NT2/D1 (cell line): ENCODE data around the gene LAMA5.

Experiments
- DNase-seq: peaks from one replicate; pipeline ENCODE4 v3.0.0-alpha.2; 2011; ENCODE audit warnings: low read depth, low spot score
- H3K27me3 ChIP-seq: 2 replicates; pipeline ENCODE4 v1.6.0; 2011; ENCODE audit warnings: mild to moderate bottlenecking; ENCODE audit not compliant: insufficient read length, insufficient read depth
- H3K36me3 ChIP-seq: 2 replicates; pipeline ENCODE4 v1.6.1; 2011; ENCODE audit warnings: mild to moderate bottlenecking, low read length, mixed read lengths; ENCODE audit not compliant: insufficient read depth, insufficient read length
- H3K4me1 ChIP-seq: 2 replicates; pipeline ENCODE4 v1.5.1; 2011; ENCODE audit not compliant: insufficient read depth, insufficient read length
- H3K4me3 ChIP-seq: 2 replicates; pipeline ENCODE4 v1.5.1; 2011; ENCODE audit warnings: low read depth; ENCODE audit not compliant: insufficient read length
- H3K9ac ChIP-seq: 2 replicates; pipeline ENCODE4 v1.6.0; 2011; ENCODE audit warnings: low read depth; ENCODE audit not compliant: insufficient read length
- H3K9me3 ChIP-seq: 2 replicates; pipeline ENCODE4 v1.5.1; 2011; ENCODE audit warnings: mild to moderate bottlenecking, low read length; ENCODE audit not compliant: insufficient read depth
- SUZ12 ChIP-seq: IDR thresholded peaks from 2 replicates; pipeline ENCODE4 v1.6.1; 2011; ENCODE audit not compliant: insufficient read length, insufficient read depth; ENCODE audit errors: extremely low read depth
- YY1 ChIP-seq: IDR thresholded peaks from 2 replicates; pipeline ENCODE4 v1.6.1; 2011; ENCODE audit not compliant: insufficient read length, insufficient read depth
- ZNF274 ChIP-seq: IDR thresholded peaks from 2 replicates; pipeline ENCODE4 v1.6.1; 2011; ENCODE audit warnings: mild to moderate bottlenecking, low read depth, low read length

LAMA5 gene

GRCh38 chr20:62357187-62357667 lies 9.9 kb downstream of the LAMA5 start:
- Histone ChIP-seq H3K36me3 (peaks cover 67% of the 10 kb centered on the region), H3K4me3 (no peak overlapping the region), H3K4me1 (peaks cover 61% of the 10 kb centered on the region), H3K27me3 (no peaks in the 10 kb centered on the region), H3K9ac (peak overlapping the region; percentile 6), H3K9me3 (no peaks in the 10 kb centered on the region)
- no peak for DNase-seq
- no peak for TF ChIP-seq YY1
- no peak for TF ChIP-seq SUZ12
- TF ChIP-seq ZNF274 = no peak

GRCh38 chr20:62356589-62357186 lies 10.4 kb downstream of the LAMA5 start:
- peak overlapping the region; percentile 6 for H3K9ac ChIP-seq
- H3K36me3 ChIP-seq = peaks cover 67% of the 10 kb centered on the region
- H3K4me3 ChIP-seq = no peak overlapping the region
- H3K27me3 ChIP-seq = no peaks in the 10 kb centered on the region
- TF ChIP-seq YY1 (no peak), SUZ12 (no peak), ZNF274 (no peak)
- peaks cover 57% of the 10 kb centered on the region for H3K4me1 ChIP-seq
- no peak for DNase-seq
- H3K9me3 ChIP-seq = no peaks in the 10 kb centered on the region

- H3K36me3 ChIP-seq = peaks cover 67% of the 10 kb centered on the region
- TF ChIP-seq YY1 (no peak), ZNF274 (no peak), SUZ12 (no peak)
- DNase-seq = no peak
- H3K4me1 ChIP-seq = peaks cover 51% of the 10 kb centered on the region
- H3K9me3 ChIP-seq = no peaks in the 10 kb centered on the region
- no peaks in the 10 kb centered on the region for H3K27me3 ChIP-seq
- H3K9ac ChIP-seq = peak overlapping the region; percentile 6
- no peak overlapping the region for H3K4me3 ChIP-seq
These were observed 11.1 kb downstream of the LAMA5 start for GRCh38 chr20:62355878-62356588.

GRCh38 chr20:62355516-62355877 lies 11.6 kb downstream of the LAMA5 start:
- no peaks in the 10 kb centered on the region for H3K9me3 ChIP-seq
- H3K36me3 ChIP-seq = peaks cover 67% of the 10 kb centered on the region
- TF ChIP-seq SUZ12 = no peak
- no peak for TF ChIP-seq ZNF274
- TF ChIP-seq YY1 = no peak
- peak overlapping the region; percentile 71 for H3K9ac ChIP-seq
- DNase-seq = no peak
- peaks cover 45% of the 10 kb centered on the region for H3K4me1 ChIP-seq
- H3K27me3 ChIP-seq = no peaks in the 10 kb centered on the region
- no peak overlapping the region for H3K4me3 ChIP-seq

GRCh38 chr20:62354811-62355341 lies 12.2 kb downstream of the LAMA5 start:
- H3K4me3 ChIP-seq = no peak overlapping the region
- peak overlapping the region; percentile 71 for H3K9ac ChIP-seq
- H3K4me1 ChIP-seq = peaks cover 45% of the 10 kb centered on the region

GRCh38 chr20:62354031-62354808 lies 12.9 kb downstream of the LAMA5 start:
- Histone ChIP-seq H3K36me3 (peaks cover 69% of the 10 kb centered on the region), H3K4me3 (no peak overlapping the region), H3K9me3 (peaks cover 5% of the 10 kb centered on the region; the same call in 1 of the 2 replicates), H3K9ac (peak overlapping the region; percentile 71), H3K4me1 (peaks cover 44% of the 10 kb centered on the region), H3K27me3 (no peaks in the 10 kb centered on the region)
- DNase-seq = no peak
- no peak for TF ChIP-seq YY1
- no peak for TF ChIP-seq SUZ12
- no peak for TF ChIP-seq ZNF274

More at GRCh38 chr20:62354811-62355341, 12.2 kb downstream of the LAMA5 start:
- H3K9me3 ChIP-seq = peaks cover 2% of the 10 kb centered on the region; the same call in 1 of the 2 replicates
- no peak for DNase-seq
- H3K36me3 ChIP-seq = peaks cover 71% of the 10 kb centered on the region
- H3K27me3 ChIP-seq = no peaks in the 10 kb centered on the region
- TF ChIP-seq YY1 = no peak
- no peak for TF ChIP-seq SUZ12
- TF ChIP-seq ZNF274 = no peak
